ENCODE data around the gene M1AP.

DNA sequence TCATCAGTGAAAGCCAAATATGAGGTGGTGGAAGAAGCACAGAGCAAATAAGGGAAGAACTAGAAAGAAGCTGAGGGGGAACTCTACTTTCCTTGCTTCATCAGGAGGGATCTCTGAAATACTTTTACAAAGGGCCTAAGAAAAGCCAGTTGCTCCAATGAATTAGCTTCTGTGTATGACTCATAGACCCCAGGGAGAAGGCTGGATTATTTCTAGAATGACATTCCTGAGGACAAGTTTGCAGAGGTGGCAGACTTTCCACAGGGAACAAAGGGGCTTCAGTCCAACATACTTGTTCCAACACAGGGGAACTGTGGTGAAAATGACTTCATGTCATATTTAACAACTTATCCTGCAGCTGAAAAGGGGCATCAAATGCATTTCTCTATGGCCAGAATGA, 64.6 kb downstream of the M1AP start:
- TF ChIP-seq, protein P1, sequence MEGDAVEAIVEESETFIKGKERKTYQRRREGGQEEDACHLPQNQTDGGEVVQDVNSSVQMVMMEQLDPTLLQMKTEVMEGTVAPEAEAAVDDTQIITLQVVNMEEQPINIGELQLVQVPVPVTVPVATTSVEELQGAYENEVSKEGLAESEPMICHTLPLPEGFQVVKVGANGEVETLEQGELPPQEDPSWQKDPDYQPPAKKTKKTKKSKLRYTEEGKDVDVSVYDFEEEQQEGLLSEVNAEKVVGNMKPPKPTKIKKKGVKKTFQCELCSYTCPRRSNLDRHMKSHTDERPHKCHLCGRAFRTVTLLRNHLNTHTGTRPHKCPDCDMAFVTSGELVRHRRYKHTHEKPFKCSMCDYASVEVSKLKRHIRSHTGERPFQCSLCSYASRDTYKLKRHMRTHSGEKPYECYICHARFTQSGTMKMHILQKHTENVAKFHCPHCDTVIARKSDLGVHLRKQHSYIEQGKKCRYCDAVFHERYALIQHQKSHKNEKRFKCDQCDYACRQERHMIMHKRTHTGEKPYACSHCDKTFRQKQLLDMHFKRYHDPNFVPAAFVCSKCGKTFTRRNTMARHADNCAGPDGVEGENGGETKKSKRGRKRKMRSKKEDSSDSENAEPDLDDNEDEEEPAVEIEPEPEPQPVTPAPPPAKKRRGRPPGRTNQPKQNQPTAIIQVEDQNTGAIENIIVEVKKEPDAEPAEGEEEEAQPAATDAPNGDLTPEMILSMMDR (IDR thresholded peaks at IDR 0.05) = no peak
- no peak for TF ChIP-seq POLR2AphosphoS5 (IDR thresholded peaks at IDR 0.05; ENCODE audit: low read depth, low read length)
- TF ChIP-seq, protein P2, sequence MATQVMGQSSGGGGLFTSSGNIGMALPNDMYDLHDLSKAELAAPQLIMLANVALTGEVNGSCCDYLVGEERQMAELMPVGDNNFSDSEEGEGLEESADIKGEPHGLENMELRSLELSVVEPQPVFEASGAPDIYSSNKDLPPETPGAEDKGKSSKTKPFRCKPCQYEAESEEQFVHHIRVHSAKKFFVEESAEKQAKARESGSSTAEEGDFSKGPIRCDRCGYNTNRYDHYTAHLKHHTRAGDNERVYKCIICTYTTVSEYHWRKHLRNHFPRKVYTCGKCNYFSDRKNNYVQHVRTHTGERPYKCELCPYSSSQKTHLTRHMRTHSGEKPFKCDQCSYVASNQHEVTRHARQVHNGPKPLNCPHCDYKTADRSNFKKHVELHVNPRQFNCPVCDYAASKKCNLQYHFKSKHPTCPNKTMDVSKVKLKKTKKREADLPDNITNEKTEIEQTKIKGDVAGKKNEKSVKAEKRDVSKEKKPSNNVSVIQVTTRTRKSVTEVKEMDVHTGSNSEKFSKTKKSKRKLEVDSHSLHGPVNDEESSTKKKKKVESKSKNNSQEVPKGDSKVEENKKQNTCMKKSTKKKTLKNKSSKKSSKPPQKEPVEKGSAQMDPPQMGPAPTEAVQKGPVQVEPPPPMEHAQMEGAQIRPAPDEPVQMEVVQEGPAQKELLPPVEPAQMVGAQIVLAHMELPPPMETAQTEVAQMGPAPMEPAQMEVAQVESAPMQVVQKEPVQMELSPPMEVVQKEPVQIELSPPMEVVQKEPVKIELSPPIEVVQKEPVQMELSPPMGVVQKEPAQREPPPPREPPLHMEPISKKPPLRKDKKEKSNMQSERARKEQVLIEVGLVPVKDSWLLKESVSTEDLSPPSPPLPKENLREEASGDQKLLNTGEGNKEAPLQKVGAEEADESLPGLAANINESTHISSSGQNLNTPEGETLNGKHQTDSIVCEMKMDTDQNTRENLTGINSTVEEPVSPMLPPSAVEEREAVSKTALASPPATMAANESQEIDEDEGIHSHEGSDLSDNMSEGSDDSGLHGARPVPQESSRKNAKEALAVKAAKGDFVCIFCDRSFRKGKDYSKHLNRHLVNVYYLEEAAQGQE (IDR thresholded peaks at IDR 0.05; ENCODE audit: insufficient read depth in 1 of 2, low read depth in 2 of 2, low read length in 1 of 2) = no peak
- TF ChIP-seq SIN3A (IDR thresholded peaks at IDR 0.05; ENCODE audit: borderline replicate concordance, insufficient read depth, low read depth, low read length) = no peak

Data from Panc1 (cell line).